Prostate gland (tissue), 2 donors: Measurements from ENCODE around the gene HBZ.

ENCODE experiments used
- POLR2A ChIP-seq: fragments of 450-650 bp; IDR thresholded peaks from one replicate; pipeline ENCODE4 v1.6.1; 2016; ENCODE audit warnings: antibody characterized with exemption, mild to moderate bottlenecking
- TF ChIP-seq, protein P1 (sequence below), 4 experiments: fragments of 200-600 bp in 2 of 4; fragments of 450-650 bp in 2 of 4; sonication (generic) in 2 of 4; IDR thresholded peaks; 1 replicate in 3 of 4; 2 replicates in 1 of 4; pipeline ENCODE4 v1.5.1; 2016 to 2019; ENCODE audit warnings: antibody characterized with exemption in 4 of 4, mild to moderate bottlenecking in 2 of 4, moderate library complexity in 2 of 4

DNA sequence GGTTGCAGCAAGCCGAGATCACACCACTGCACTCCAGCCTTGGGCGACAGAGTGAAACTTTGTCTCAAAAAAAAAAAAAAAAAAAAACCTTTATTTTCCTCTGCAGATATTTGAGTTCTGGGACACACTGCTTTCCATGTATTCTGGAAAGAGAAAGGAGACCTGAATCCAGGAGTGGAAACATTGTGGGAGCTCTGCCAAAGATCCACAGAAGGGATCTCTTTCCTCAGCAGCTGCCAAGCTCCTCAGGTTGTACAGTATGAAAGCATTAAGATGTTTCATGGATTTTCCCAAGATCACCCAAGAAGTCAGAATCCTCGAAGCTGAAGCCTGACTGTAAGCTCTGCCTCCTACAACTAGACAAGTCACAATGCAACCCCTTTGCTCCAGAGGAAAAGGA, 27.4 kb upstream of the HBZ start:
- no peak for TF ChIP-seq POLR2A
- TF ChIP-seq, protein P1, sequence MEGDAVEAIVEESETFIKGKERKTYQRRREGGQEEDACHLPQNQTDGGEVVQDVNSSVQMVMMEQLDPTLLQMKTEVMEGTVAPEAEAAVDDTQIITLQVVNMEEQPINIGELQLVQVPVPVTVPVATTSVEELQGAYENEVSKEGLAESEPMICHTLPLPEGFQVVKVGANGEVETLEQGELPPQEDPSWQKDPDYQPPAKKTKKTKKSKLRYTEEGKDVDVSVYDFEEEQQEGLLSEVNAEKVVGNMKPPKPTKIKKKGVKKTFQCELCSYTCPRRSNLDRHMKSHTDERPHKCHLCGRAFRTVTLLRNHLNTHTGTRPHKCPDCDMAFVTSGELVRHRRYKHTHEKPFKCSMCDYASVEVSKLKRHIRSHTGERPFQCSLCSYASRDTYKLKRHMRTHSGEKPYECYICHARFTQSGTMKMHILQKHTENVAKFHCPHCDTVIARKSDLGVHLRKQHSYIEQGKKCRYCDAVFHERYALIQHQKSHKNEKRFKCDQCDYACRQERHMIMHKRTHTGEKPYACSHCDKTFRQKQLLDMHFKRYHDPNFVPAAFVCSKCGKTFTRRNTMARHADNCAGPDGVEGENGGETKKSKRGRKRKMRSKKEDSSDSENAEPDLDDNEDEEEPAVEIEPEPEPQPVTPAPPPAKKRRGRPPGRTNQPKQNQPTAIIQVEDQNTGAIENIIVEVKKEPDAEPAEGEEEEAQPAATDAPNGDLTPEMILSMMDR (IDR thresholded peaks at IDR 0.05) = no peak
